Astrocyte of the cerebellum (primary cell): ENCODE results near the gene PSMD10.

ENCODE experiments used
- DNase-seq: peaks from one replicate; pipeline ENCODE4 v3.0.0-alpha.2; 2011; ENCODE audit warnings: low read depth
- H3K4me3 ChIP-seq: 2 replicates; pipeline ENCODE4 v1.5.1; 2011; ENCODE audit warnings: mild to moderate bottlenecking, low read depth, low read length, moderate library complexity
- in situ Hi-C: cut with HindIII; loops from 2 replicates; pipeline ENCODE4 v1.10.0; 2017; ENCODE audit warnings: low sequenced_read_pairs
- TF ChIP-seq, protein P1 (sequence below): IDR thresholded peaks from 2 replicates; pipeline ENCODE4 v1.5.1; 2012; ENCODE audit warnings: low read length, low read depth, moderate library complexity, mild to moderate bottlenecking; ENCODE audit errors: missing control alignments

PSMD10 gene

GRCh38 chrX:108036298-108036973 lies 54.9 kb downstream of the PSMD10 start:
- no peak overlapping the region for H3K4me3 ChIP-seq
- DNase-seq: peak; percentile 9
- TF ChIP-seq, protein P1, sequence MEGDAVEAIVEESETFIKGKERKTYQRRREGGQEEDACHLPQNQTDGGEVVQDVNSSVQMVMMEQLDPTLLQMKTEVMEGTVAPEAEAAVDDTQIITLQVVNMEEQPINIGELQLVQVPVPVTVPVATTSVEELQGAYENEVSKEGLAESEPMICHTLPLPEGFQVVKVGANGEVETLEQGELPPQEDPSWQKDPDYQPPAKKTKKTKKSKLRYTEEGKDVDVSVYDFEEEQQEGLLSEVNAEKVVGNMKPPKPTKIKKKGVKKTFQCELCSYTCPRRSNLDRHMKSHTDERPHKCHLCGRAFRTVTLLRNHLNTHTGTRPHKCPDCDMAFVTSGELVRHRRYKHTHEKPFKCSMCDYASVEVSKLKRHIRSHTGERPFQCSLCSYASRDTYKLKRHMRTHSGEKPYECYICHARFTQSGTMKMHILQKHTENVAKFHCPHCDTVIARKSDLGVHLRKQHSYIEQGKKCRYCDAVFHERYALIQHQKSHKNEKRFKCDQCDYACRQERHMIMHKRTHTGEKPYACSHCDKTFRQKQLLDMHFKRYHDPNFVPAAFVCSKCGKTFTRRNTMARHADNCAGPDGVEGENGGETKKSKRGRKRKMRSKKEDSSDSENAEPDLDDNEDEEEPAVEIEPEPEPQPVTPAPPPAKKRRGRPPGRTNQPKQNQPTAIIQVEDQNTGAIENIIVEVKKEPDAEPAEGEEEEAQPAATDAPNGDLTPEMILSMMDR: no peak
- in situ Hi-C loops: no loop called here

DNA sequence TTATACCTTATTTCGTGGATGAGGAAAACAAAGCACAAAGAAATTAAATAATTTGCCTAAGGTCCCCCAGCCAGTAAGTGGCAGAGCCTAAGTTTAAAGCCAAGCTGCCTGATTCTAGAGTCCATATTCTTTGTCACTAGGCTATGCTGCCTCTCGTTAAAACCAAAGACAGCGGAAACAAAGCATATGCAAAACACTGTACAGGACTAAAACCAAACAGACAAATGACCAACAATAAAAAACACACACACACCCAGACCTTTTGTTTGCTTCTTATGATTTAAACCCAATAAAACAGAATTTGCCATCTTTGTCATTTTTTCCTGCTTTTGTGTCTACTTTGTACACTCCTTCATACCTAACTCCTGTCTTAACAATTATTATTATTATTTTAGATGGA lies 56.6 kb downstream of the PSMD10 start:
- TF ChIP-seq, protein P1: no peak
- in situ Hi-C loops: no loop called here
- DNase-seq: no peak
- H3K4me3 ChIP-seq: no peak overlapping the region
